IgD-negative memory B cell (primary cell): ENCODE results near the gene FAM222A. TPM values are rescaled to one million over a fixed set of nuclear protein-coding genes. Genes with fewer than 3 reads are reported as not detected.

Source experiments
- H3K27ac Mint-ChIP-seq, 3 donors: one replicate each; pipeline ENCODE4 v1.8.0; 2020 to 2022; ENCODE audit warnings: mild to moderate bottlenecking in 3 of 3, mixed read lengths in 3 of 3, moderate library complexity in 1 of 3
- H3K27me3 Mint-ChIP-seq: one replicate; pipeline ENCODE4 v1.8.0; 2021; ENCODE audit warnings: mixed read lengths
- H3K36me3 Mint-ChIP-seq: one replicate; pipeline ENCODE4 v1.8.0; 2020; ENCODE audit warnings: mild to moderate bottlenecking, mixed read lengths
- H3K4me1 Mint-ChIP-seq, 3 donors: one replicate each; pipeline ENCODE4 v1.8.0; 2020 to 2022; ENCODE audit warnings: mixed read lengths in 3 of 3, mild to moderate bottlenecking in 1 of 3
- H3K4me3 Mint-ChIP-seq, 4 donors: one replicate each; pipeline ENCODE4 v1.8.0; 2020 to 2022; ENCODE audit warnings: mild to moderate bottlenecking in 4 of 4, mixed read lengths in 4 of 4, moderate library complexity in 3 of 4
- H3K9me3 Mint-ChIP-seq, 3 donors: one replicate each; pipeline ENCODE4 v1.8.0; 2020 to 2021; ENCODE audit warnings: mixed read lengths in 3 of 3, mild to moderate bottlenecking in 1 of 3
- polyA plus RNA-seq: library from polyadenylated mRNA; unstranded; fragments of 300-500 nt; fragmentation: Illumina TruSeq; gene quantifications from one replicate; pipeline ENCODE4 v1.2.3, GENCODE V29; 2021

The FAM222A gene
- 0.10 TPM for polyA plus RNA-seq

DNA sequence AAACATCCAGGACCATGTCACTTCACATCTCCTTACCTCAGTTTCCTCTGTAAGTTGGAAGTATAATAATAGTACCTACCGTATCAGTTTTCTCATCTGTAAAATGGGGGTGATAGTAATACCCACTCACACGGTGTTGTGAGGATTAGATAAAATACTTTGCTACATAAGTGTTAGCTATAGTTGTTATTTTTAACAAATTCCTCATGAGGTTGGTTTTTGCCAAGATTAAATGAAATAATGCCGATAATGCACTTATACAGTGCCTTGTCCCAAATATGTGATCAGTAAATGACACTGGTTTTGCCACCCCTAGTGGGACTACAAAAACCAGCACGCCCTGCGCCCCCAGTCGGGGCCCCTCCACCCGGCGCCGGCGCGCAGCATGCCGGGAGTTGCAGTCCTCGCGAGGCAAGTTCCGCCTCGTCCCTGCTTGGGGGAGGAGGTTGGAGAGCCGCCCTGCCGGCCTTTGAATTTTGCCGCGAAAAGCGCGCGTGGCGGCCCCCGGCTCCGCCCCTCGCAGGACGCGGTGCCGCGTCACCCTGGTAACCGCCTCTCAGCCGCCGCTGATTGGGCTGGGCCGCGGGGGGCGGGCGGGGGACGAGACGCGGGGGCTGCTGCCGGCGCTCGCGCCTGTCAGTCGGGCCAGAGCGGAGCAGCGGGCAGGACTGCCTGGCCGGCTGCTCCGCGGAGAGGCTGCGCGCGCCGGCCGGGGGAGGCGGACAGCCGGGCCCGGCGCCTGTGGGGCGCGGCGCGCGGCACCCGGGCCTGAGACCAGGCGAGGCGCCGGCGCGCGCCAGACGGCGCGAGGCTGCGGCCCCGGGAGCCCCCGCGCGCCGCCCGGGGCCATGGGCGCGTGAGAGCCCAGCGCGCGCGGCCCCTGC lies at the start of gene FAM222A:
FAM222A (plus strand) TSS at position 639 of the 884 bp plus-strand sequence. CDS start 30,322 bp downstream, outside the sequence.
- Mint-ChIP-seq H3K27me3 (peaks cover 15% of the 10 kb centered on the region), H3K36me3 (peaks cover 1% of the 10 kb centered on the region), H3K4me1 (peaks cover 3 to 6% (median 4%) of the 10 kb centered on the region in 3 donors), H3K4me3 (peak within 1 kb of the TSS; percentile 76 to 89 (median 84)), H3K9me3 (peaks cover 0 to 3% (median 0%) of the 10 kb centered on the region in 3 donors), H3K27ac (peak within 1 kb of the TSS in 2 of 3 donors; percentile 59 to 90)

DNA sequence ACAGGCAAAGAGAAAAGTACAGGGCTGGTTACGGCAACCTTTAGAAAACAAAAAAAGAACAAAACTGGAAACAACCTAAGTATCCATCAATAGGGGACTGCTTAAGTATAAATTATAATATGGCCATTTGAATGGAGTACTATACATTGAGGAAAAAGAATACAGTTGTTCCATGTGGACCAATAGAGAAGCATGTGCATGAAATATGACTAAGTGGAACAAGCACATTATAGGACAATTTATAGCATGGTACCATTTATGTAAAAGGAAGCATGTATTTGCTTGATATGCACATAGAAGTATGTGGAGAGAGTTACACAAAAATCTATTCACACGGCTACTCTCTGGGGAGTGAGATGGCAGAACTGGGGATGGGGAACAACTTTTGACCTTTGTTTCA lies 49.2 kb upstream of the FAM222A start:
- H3K27ac Mint-ChIP-seq, result no peak overlapping the region
- peaks cover 7% of the 10 kb centered on the region for H3K27me3 Mint-ChIP-seq
- H3K9me3 Mint-ChIP-seq, result no peaks in the 10 kb centered on the region
- no peaks in the 10 kb centered on the region for H3K36me3 Mint-ChIP-seq
- no peaks in the 10 kb centered on the region for H3K4me1 Mint-ChIP-seq
- H3K4me3 Mint-ChIP-seq, result no peak overlapping the region

DNA sequence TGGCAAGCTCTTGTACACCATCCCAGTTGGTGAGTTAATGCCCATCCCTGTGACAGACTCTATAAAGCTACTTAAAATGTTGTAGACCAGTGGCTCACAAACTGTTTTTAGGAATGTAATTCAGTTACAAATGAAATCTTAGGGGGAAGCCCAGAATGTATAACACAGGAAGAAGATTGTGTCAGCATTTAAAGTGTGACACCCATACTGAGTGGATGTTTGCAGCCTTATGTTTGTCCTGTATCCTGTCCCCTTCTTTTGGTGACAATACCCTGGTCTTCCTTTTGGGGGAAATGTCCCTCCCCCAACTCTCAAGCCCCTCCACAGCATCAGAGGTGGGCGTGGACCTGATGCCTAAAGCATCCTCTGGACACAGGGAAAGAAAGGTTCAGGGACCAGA lies 47.6 kb upstream of the FAM222A start:
- no peaks in the 10 kb centered on the region for H3K36me3 Mint-ChIP-seq
- H3K27ac Mint-ChIP-seq, result no peak overlapping the region
- H3K4me1 Mint-ChIP-seq, result no peaks in the 10 kb centered on the region
- H3K9me3 Mint-ChIP-seq, result no peaks in the 10 kb centered on the region
- peaks cover 7% of the 10 kb centered on the region for H3K27me3 Mint-ChIP-seq
- H3K4me3 Mint-ChIP-seq, result no peak overlapping the region

DNA sequence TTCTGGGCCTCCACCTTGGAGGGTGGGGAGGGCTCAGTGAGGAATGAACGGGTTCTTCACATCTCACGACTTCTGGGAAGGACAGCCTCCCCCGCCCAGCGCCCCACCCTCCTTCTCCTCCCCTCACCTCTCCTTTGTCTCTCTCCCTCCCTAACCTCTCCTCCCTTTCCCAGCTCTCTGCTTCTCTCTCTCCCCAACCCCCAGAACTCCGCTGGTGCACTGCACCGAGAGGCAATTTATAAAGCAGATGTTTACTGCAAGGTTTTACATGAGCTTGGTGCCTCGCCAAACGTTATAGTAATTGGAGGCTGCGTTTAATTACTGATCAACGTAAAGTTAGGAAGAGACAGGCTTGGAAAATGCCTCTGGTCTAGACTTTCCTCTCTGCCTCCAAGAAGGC lies 42.9 kb upstream of the FAM222A start:
- peaks cover 0 to 2% (median 0%) of the 10 kb centered on the region in 3 donors for H3K9me3 Mint-ChIP-seq
- peaks cover 13% of the 10 kb centered on the region for H3K27me3 Mint-ChIP-seq
- no peak overlapping the region for H3K4me3 Mint-ChIP-seq
- no peaks in the 10 kb centered on the region for H3K36me3 Mint-ChIP-seq
- H3K4me1 Mint-ChIP-seq, result no peaks in the 10 kb centered on the region
- no peak overlapping the region for H3K27ac Mint-ChIP-seq

DNA sequence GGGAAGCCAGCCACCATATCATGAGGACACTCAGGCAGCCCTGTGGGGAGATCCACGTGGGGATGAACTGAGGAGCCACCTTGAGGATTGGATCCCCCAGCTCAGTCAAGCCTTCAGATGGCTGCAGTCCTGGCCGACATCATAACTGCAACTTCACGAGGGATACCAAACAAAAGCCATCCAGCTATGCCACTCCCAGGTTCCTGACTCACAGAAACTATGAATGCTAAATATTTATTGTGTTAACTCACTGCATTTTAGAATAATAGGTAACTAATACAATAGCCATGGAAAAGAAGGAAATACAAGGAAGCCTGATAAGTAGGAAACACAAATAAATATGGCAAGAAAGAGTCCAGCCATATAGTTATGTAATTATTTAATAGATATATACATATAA lies 42.1 kb upstream of the FAM222A start:
- peaks cover 13% of the 10 kb centered on the region for H3K27me3 Mint-ChIP-seq
- H3K9me3 Mint-ChIP-seq, result peaks cover 0 to 2% (median 0%) of the 10 kb centered on the region in 3 donors
- H3K4me1 Mint-ChIP-seq, result no peaks in the 10 kb centered on the region
- no peak overlapping the region for H3K27ac Mint-ChIP-seq
- no peaks in the 10 kb centered on the region for H3K36me3 Mint-ChIP-seq
- no peak overlapping the region for H3K4me3 Mint-ChIP-seq

DNA sequence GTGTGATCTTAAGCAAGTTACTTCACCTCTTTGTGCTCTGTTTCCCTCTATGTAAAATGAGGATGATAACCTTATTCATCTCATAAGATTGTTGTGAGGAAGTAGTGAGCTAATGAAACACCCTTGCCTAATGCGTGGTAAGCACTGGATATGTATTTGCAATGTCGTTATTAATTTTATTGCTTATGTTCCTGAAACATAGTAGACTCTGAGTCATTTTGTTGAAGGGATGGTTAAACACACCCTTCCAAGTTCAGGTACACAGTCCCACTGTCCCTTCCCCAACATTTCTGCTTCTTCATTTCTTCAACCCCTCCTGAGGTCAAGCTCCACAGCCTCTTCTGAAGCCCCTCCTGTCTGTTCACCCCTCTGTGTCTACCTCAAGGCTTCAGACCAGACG lies 40.2 kb upstream of the FAM222A start:
- H3K27ac Mint-ChIP-seq, result no peak overlapping the region

DNA sequence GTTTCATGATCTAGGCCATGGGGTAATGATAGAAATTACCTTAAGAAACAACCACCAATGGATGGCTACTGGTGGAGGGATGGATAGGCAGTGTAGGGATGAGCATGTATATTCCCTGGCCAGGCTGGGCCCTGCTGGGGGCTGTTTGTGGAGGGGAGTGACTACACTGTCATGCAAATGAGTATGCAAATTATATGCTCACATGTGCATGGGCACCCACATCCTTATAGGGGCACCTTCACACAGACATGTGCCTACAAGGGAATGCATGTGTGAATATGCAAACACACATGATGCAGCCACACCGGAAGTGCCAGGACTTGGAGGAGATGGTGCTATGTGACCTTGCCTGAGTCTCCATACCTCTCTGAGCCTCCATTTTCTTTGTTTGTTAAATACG lies 39.7 kb upstream of the FAM222A start:
- Mint-ChIP-seq H3K27ac (peak overlapping the region in 1 of 3 donors; percentile 47), H3K4me1 (no peaks in the 10 kb centered on the region), H3K9me3 (peaks cover 0 to 2% (median 0%) of the 10 kb centered on the region in 3 donors), H3K4me3 (no peak overlapping the region), H3K36me3 (no peaks in the 10 kb centered on the region), H3K27me3 (peaks cover 11% of the 10 kb centered on the region)

More for the DNA sequence above, 40.2 kb upstream of the FAM222A start:
- Mint-ChIP-seq H3K36me3 (no peaks in the 10 kb centered on the region), H3K27me3 (peaks cover 13% of the 10 kb centered on the region), H3K4me3 (no peak overlapping the region), H3K9me3 (peaks cover 0 to 2% (median 0%) of the 10 kb centered on the region in 3 donors), H3K4me1 (no peaks in the 10 kb centered on the region)

DNA sequence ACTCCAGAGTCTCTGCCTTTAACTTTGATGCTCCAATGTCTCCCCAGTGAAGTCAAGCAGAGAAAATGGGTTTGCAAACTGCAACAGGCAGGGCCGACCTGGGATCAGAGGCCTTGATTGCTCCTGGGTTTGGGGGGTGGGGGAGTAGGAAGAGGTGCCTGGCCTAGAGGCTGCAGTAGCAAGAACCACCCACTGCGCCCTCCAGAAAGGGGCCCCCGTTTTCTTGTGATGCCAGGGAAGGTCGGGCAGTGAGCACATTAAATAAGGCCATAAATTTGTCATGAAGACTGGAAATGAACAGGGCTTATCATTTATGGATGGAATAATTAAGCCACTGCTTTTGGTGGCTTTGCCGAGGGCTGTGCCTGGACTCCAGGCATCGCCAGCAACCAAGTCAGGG lies 38.2 kb upstream of the FAM222A start:
- H3K4me1 Mint-ChIP-seq, result no peaks in the 10 kb centered on the region
- H3K9me3 Mint-ChIP-seq, result peaks cover 0 to 2% (median 0%) of the 10 kb centered on the region in 3 donors
- peaks cover 10% of the 10 kb centered on the region for H3K27me3 Mint-ChIP-seq

DNA sequence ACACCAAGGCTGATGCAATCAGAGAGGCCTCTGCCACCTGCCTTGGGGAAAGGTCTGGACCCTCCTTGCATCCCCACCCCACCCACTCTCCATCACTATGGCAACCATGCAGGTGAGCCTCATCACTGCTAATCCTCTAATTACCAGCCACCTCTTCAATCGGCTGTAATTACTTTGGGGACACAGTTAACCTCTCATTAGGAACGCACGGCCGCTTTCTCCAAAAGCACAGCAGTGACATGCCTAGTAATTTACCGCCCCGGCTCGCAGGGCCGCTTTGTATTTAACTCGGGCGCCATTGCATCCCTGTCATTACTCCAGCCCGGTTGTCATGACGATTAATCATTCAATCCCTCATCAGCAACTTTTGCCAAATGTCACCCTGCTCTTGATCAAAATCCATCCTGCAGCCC lies 36.3 kb upstream of the FAM222A start:
- Mint-ChIP-seq H3K9me3 (no peaks in the 10 kb centered on the region), H3K27ac (no peak overlapping the region), H3K4me1 (no peaks in the 10 kb centered on the region), H3K36me3 (peaks cover 2% of the 10 kb centered on the region), H3K4me3 (no peak overlapping the region), H3K27me3 (peaks cover 6% of the 10 kb centered on the region)

More for the DNA sequence above, 38.2 kb upstream of the FAM222A start:
- H3K36me3 Mint-ChIP-seq, result peaks cover under 1% of the 10 kb centered on the region
- no peak overlapping the region for H3K4me3 Mint-ChIP-seq
- H3K27ac Mint-ChIP-seq, result no peak overlapping the region

DNA sequence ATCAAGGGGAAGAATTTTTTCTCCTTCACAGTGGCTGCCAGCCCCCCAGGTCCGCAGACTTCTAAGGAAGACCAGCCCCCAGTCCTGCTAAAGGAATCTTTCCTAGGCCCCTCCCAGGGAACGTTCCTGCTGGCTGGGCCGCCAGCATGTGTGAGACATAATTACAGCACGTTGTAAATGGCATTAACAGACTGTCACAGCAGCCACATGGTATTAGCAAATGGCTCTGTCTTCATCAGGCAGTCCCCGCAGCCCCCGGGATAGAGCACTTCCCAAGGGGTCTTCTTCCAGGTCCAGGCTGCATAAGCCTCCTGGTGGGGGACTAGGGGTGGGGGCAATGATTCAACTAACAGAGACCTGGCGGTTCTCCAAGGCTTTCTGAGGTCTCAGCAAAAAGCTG lies 34.9 kb upstream of the FAM222A start:
- Mint-ChIP-seq H3K36me3 (peaks cover 2% of the 10 kb centered on the region), H3K9me3 (no peaks in the 10 kb centered on the region), H3K4me3 (no peak overlapping the region), H3K27ac (no peak overlapping the region), H3K27me3 (peaks cover 9% of the 10 kb centered on the region), H3K4me1 (no peaks in the 10 kb centered on the region)

DNA sequence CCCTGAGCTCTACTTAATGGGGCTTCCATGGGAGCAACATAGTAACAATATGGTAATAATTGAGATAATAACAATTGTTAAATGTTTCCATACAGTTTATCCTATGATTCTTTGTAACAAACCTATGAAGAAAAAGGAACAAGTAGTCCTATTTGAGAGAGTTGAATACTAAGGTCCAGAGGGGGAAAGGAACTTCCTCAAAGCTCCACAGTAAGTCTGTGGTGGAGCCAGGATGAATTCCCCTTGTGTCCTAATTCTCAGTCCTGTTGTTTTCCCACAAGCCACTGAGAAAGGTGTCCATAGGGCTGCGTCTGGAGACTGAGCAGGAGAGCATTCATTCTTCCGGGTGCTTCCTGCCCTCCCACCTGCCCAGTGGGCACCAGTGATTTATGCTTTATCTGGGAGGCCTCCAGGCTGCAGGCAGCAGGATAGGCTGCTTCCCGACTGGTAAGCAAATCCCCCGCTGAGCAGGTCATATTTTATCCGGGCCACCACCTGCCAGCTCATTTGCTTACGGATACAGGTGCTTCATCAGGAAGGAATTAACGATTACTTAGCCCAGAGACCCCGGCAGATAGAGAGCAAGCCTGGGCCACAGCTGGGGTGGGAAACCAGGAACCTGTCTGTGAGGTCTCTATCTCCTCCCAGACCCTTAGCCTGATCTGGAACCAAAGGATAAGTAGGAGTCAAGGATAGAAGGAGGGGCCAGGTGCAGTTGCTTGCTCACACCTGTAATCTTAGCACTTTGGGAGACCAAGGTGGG lies 33.9 kb upstream of the FAM222A start:
- Mint-ChIP-seq H3K4me1 (no peaks in the 10 kb centered on the region), H3K4me3 (no peak overlapping the region), H3K27me3 (peaks cover 9% of the 10 kb centered on the region), H3K9me3 (no peaks in the 10 kb centered on the region), H3K27ac (no peak overlapping the region), H3K36me3 (peaks cover 2% of the 10 kb centered on the region)

DNA sequence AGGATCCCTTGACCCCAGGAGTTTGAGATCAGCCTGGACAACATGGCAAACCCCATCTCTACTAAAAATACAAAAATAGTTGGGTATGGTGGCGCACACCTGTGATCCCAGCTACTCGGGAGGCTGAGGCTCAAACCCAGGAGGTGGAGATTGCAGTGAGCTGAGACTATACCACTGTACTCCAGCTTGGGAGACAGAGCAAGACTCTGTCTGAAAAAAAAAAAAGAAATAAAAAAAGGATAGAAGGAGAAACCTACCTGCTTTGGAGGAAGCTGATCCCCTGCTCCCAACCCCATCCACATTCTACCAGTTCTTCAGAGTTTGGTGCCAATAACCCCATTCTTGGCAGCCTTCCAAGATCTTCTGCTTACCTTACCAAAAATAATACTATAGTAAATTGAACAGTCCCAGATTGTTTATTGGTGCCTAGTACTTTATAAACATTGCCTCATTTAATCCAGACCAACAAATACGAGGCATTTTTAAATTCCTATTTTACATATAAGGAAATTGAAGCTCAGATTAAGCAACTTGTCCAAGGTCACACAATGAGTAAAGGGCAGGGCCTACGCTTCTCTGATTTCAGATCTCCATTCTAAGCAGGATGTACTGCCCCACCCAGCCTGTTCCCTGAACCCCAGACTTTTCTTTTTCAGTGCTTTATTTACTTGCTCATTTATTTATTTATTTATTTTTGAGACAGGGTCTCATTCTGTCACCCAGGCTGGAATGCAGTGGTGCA lies 33.2 kb upstream of the FAM222A start:
- no peaks in the 10 kb centered on the region for H3K4me1 Mint-ChIP-seq
- H3K36me3 Mint-ChIP-seq, result peaks cover 2% of the 10 kb centered on the region
- H3K9me3 Mint-ChIP-seq, result no peaks in the 10 kb centered on the region
- H3K27ac Mint-ChIP-seq, result no peak overlapping the region
- peaks cover 9% of the 10 kb centered on the region for H3K27me3 Mint-ChIP-seq
- no peak overlapping the region for H3K4me3 Mint-ChIP-seq

DNA sequence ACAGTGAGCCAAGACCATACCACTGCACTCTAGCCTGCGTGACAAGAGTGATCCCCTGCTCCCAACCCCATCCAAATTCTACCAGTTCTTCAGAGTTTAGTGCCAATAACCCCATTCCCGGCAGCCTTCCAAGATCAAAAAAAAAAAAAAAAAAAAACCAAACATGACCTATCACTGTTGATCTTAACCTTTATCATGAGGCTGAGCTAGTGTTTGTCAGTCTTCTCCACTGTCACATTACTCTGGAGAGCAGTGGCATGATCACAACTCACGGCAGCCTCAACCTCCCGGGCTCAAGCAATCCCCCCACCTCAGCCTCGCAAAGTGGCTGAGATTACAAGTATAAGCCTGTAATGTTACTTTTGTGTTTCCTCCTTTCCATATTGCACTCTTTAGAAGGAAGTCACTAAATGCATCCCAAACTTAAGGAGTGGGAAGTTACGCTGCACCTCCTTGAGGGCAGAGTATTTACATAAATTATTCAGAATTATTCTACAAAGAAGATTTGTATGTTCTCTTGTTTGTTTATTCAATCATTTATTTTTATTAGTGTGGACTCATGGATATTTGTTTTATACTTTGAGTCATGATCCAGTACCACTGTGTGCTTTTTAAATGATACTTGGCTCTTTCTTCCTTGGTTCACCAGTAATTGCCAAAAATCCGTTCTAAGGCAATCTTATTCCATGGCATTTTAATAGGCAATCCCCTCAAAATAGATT lies 31.5 kb upstream of the FAM222A start:
- peaks cover 2% of the 10 kb centered on the region for H3K36me3 Mint-ChIP-seq
- H3K9me3 Mint-ChIP-seq, result no peaks in the 10 kb centered on the region

DNA sequence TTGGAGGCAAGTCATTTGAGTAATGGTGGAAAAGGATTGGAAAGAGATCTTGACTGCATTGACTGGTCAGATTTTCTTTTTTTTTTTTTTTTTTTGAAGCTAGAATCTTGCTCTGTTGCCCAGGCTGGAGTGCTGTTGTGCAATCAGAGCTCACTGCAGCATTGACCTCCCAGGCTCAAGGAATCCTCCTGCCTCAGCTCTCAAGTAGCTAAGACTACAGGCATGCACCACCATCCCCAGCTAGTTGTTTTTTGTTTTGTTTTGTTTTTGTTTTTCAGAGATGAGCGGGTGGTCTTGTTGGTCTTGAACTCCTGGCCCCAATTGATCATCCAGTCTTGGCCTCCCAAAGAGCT lies 30.9 kb upstream of the FAM222A start:
- Mint-ChIP-seq H3K27me3 (peaks cover 10% of the 10 kb centered on the region), H3K4me3 (no peak overlapping the region), H3K27ac (no peak overlapping the region), H3K4me1 (no peaks in the 10 kb centered on the region), H3K36me3 (peaks cover 2% of the 10 kb centered on the region), H3K9me3 (no peaks in the 10 kb centered on the region)

More for the DNA sequence above, 31.5 kb upstream of the FAM222A start:
- H3K4me3 Mint-ChIP-seq, result no peak overlapping the region
- H3K4me1 Mint-ChIP-seq, result no peaks in the 10 kb centered on the region
- peaks cover 10% of the 10 kb centered on the region for H3K27me3 Mint-ChIP-seq
- no peak overlapping the region for H3K27ac Mint-ChIP-seq
